NOMO-1 (cell line): ENCODE results near the gene RBPMS2.

Experiments
- DNase-seq, 2 experiments: peaks; one replicate each; lab custom pipeline; 2025; ENCODE audit not compliant: unreplicated experiment in 2 of 2; lab: John Stamatoyannopoulos, UW

Gene RBPMS2

GRCh38 chr15:64731805-64732151 is 43.6 kb downstream of the RBPMS2 start:
- no peak for DNase-seq

GRCh38 chr15:64731012-64731804 is 44.2 kb downstream of the RBPMS2 start:
- DNase-seq = peak; percentile 24 to 50

DNA sequence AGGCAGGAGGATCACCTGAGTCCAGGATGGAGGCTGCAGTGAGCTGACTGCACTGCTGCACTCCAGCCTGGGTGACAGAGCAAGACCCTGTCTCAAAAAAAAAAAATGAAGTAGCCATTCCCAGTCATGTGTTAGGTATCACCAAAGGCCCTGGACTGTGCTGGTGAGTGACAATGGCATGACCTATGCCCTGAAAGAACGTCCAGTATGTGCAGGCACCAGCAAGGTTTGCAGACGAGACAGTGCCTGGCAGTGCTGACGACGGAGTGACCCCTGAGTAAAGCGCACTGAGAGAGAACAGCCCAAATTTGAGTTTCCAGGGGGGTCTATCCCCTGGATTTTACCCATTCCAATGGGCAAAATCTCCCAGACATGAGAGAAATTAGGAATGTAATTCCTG is 45.2 kb downstream of the RBPMS2 start:
- DNase-seq = no peak

DNA sequence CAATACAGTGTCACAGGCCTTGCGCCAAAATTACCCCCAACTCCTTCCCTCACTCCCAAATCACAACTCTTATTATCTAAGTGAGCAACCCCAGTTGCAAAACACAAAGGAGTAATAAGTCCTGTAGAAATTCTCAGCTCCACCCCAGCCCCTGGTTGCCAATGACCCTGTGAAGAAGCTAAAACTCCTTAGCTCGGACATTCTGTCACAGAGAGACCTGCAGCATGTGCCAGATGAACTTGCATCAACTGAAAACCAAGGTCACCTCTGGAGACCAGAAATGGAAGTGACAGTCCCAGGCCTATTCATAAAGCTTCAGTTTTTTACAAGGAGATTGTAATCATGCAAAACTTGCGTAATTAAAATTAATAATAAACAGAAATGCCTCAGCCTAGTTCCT is 55.2 kb downstream of the RBPMS2 start:
- DNase-seq = no peak

GRCh38 chr15:64717735-64718495 is 57.5 kb downstream of the RBPMS2 start:
- DNase-seq = no peak

DNA sequence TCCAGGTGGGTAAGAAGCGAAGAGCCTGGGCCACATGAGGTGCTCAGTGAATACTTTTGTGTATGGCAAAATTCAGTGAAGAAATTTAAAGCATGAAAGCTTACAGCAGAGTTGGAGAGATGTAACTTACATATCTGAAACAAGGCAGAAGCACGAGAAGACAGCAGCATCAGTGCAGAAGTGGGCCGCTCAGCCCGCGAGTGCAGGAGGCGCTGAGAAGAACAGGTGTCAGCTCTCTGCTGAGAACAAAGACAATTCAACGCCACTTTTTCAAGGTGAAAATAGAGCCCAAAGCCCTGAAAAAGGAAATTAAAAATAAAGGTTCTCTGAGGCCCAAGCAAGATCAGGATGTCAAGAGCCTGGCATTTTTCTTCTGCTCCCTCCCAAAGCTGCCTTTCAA is 58.3 kb downstream of the RBPMS2 start:
- no peak for DNase-seq

- DNase-seq = no peak
Observed at GRCh38 chr15:64716452-64716851, 58.9 kb downstream of the RBPMS2 start.

GRCh38 chr15:64713592-64713991 is 61.8 kb downstream of the RBPMS2 start:
- no peak for DNase-seq

- no peak for DNase-seq
Observed at GRCh38 chr15:64712353-64712752, 63.0 kb downstream of the RBPMS2 start.

DNA sequence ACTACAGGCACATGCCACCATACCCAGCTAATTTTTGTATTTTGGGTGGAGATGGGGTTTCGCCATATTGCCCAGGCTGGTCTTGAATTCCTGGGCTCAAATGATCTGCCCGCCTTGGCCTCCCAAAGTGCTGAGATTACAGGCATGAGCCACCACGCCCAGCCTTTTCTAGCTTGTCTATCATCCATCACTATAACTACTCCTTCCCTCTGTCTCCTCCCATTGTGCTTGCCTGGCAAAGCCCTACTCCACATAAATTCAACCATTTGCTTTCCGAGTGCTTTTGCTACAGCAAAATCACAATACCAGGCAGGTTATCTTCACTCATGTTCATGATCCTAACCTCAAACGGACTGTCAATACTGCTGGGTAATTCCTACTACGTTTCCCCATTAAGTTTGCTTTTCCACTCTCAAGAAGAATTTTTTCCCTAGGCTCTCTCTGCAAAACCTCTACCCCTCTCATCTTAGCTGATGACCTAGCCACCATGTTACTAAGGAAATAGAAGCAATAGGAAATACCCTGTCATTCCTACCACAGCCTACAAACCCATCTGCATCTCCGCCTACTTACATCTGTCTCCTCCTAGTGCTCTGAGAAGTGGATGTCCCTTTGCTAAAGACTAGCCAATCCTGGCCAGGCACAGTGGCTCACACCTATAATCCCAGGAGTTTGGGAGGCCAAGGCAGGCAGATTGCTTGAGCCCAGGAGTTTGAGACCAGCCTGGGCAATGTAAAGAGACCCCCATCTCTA is 64.5 kb downstream of the RBPMS2 start:
- DNase-seq = no peak

- no peak for DNase-seq
Observed at GRCh38 chr15:64706011-64706911, 69.1 kb downstream of the RBPMS2 start.

DNA sequence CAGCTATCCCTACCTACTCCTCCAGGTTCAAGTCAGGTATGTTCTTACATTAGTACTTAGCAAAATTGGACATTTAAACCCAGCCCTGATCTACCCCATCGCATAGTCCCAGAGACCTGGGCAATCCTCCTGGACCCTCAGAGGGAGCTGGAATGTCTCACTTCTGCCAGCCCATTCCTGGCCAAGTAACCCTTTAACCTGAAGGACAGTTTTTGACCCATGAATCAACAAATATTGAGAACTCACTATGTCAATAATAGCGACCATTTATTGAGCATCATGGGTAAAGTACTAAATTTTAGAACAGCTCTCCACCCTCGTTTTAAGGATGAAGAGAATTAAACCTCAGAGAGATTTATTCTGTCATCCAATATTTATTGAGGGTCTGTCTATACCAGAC is 70.4 kb downstream of the RBPMS2 start:
- no peak for DNase-seq

DNA sequence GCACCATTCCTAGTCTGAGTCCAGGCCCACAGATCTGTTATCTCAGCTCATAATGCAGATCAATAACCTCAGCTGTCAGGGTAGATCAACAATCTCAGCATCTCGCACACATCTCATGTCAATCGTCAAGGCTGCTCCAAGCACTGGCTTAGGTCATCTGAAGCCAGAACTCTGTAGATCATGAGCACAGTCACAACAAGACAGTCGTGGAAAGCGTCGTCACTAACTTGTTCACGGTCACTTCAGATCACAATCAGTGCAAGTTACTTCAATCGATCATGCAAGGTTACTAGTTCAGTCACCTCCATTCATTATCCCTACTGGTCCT is 71.8 kb downstream of the RBPMS2 start:
- no peak for DNase-seq

DNA sequence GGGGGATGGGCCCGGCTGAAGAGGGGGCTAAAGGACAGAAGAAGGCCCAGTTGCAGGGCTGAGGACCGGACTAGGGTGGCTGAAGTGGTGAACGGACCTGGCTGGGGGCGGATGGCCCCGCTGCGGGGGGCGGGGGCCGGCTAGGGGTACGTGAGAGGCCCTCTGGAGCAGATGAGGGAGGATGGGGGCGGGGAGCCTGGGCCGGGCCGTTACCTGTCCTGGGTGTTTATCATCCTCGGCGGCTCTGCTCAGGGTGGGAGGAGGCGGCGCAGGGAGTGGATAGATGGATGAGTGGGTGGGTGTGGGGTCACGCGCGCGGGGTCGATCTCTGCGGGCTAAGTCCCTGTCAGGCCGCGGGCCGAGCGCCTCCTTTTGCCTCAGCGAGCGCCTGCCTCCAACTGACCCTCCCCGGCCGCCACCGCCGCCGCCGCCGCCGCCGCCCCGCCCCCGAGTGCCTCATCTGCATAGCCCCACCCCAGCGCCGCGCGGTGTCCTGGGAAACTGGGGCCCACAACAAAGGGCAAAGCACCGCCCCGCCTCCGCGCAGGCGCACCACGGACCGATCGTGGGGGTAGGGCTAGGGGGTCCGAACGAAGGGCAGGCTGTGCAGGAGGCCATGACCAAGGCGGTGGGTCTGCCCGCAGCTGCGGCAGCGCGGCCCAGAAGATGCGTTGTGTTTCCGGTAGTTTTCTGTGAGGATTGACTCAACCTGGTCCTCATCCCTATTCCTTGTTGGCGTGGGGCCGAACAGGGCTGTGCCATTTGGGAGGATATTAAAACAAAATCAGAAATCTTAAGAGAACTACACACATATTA is 72.4 kb downstream of the RBPMS2 start:
- DNase-seq = peak; percentile 78 to 89

DNA sequence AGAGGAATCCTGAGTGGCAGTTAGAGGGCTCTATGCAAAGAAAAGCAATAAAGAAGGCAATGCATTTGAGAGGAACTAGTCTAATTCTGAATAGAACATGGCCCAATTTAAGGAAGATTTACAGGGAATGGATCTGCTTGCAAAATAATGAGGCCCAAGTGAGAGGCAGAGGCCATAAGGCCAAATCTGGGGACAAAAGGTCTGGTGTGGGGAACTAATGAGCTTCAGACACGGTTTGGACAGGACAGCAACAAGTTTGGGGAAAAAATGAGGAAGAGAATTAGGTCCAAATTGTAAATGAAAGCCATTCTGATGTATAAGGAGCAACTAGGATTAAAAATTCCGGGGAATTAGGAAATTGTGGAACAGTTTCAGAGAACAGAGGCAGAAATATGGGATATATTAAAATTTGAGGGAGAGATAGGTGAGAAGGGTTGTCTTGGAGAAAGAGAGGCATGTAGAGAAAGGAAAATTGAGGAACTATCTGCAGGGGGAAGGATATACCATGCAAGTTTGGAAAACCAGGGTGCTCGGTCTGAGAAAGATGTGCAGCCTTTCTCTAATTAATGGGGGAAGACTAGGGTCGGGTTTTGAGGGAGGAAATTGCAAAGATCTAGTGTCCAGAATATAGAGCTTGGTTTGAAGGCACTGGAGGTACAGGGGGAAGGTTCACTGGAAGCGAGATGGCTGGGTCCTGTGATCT is 73.8 kb downstream of the RBPMS2 start:
- DNase-seq = no peak

GRCh38 chr15:64701051-64701450 is 74.3 kb downstream of the RBPMS2 start:
- no peak for DNase-seq

DNA sequence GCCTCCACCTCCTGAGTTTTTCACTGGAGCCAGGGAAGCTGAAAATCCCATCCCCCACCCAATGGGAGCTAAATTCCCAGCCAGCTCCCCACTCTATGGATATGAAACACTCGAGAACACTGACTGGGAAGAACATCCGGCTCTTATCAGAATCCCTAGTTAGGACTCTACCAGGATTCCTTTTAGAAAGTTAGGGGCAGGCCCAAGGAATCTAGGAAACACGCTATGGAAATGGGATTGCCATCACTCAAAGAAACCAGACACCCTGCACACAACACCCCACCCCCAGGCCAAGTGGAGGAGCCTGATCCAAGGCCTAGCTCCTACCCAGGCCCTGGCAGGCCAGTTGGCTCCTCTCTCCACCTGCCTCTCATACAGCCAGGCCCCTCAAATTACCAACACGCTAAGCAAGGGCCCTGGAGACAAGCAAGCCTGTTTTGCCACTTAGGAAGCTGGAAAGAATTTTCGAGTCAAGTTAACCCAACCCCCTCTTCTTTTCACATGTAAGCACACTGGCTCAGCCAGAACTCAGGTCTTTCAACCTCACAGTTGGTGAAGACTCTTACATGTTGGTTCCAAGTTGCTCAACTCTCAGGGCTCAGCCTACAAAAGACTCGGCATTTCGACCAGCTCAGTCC is 75.5 kb downstream of the RBPMS2 start:
- DNase-seq = no peak

- no peak for DNase-seq
Observed at GRCh38 chr15:64698823-64699222, 76.6 kb downstream of the RBPMS2 start.

DNA sequence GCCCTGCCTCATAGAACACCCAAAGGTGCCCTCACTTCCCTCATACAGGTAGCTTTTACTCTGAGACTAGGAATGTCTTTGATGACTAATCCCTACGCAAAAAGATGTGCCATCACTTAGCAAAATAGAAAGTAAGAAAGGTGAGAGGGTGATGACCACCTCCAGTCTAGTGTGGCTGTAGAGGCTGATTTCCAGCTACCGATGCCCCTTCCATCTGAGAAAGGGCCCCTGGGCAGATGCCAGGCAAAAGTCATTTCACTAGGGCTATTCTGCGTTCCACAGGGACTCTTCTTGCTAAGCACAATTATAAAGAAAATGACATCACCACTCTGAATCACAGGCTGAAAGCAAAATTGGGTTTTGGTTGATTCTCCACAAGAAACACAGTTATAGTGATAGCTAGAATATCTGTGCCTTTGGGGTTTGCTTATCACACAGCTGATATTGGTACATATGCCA is 77.4 kb downstream of the RBPMS2 start:
- no peak for DNase-seq
